ACHN (cell line): ENCODE measurements around the gene TMEM185B.
A peak's percentile ranks its signal among the peaks of the same experiment; 100 is the strongest.
"Not testable (repeated sequence)": the region's sequence is repeated elsewhere in the genome, so short reads cannot be mapped to it uniquely, and the experiment has no call there.

Experiments
- DNase-seq: peaks from one replicate; pipeline ENCODE4 v3.0.0-alpha.2; 2015
- in situ Hi-C: cut with HindIII; loops from 2 replicates; pipeline ENCODE4 v1.10.0; 2017; ENCODE audit warnings: low sequenced_read_pairs, low pct_ligation_motif_present, low pct_unique_long_range_greater_than_20kb

Gene TMEM185B

GRCh38 chr2:120221616-120222015, 1.6 kb downstream of the TMEM185B start:
- in situ Hi-C loops: no loop called here
- DNase-seq: no peak

DNA sequence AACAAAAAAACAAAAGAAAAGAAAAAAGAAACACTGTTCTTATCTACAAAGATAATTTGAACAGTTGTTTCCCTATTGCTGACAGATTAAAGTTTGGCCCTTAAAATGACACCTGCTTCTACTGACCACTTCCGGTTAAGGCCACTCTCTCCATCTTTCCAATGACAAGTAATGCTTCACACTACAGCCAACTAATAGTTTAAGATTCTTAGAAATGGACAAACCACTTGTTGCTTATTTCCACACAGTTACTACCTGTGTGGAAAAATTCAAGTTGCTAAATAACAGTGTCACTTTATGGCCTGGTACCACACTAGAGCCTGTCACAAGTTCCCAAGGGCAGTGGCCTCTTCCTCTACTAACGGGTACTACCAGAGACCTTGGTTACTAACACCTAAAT, 2.4 kb downstream of the TMEM185B start:
- no peak for DNase-seq
- in situ Hi-C loops: no loop called here

DNA sequence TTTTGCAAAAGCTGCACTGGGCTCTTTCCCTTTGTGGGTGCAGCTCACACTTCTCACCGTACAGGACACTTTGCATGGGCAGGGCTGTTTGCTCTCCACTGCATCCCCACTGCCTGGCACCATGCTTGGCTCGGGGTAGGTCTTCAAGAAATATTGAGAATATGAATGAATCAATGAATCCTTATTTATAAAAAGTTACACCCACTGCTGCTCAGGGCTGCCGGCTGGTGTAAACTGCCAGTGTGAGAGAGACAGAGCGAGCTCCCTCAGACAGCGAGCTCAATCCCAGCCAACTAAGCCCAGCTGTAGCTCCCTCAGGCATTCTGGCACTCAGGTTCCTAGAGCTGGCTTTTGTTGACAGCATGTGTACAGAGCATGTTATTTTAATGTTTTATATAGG, 3.4 kb downstream of the TMEM185B start:
- no peak for DNase-seq
- in situ Hi-C loops: no loop called here

DNA sequence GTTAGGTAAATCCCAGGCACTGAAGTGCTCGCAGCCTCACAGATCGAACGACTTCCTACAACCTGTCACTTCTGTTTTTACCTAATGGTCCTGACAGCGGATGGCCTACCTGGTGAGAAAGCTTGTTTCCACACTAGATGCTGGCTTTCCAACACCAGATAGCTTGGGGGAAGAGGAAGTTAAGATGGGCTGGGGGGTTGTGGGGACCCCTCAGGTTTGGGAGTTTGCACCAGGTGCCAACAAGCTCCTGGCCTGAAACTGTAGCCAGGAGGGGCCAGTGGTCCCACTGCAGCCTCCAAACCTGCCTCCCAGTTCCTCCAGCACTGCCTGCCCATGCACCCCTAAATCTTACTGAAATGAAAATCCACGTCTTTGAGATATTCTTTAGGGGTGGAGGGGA, 3.9 kb downstream of the TMEM185B start:
- DNase-seq: no peak
- in situ Hi-C loops: no loop called here

DNA sequence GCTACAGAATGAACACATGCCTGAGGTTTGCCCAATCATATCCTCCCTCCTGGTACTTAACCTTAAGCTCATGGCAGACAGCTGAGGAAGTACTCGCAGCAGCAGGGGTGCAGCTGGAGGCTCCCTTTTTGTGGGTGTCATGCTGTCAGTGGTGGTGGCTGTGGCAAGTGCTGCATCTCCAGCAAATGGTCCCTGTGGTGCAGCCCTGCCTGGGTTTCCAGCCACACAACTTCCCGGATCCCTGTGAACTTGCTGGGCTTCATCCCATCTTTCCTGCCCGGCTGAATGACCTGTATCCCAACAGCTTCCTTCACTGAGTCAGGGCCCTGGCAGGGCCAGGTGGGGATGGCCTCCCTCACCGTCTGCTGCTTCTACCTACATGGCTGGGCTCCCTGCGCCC, 5.0 kb downstream of the TMEM185B start:
- in situ Hi-C loops: no loop called here
- no peak for DNase-seq

- in situ Hi-C loops: no loop called here
- no peak for DNase-seq
Measured at GRCh38 chr2:120210270-120210693, 12.9 kb downstream of the TMEM185B start.

DNA sequence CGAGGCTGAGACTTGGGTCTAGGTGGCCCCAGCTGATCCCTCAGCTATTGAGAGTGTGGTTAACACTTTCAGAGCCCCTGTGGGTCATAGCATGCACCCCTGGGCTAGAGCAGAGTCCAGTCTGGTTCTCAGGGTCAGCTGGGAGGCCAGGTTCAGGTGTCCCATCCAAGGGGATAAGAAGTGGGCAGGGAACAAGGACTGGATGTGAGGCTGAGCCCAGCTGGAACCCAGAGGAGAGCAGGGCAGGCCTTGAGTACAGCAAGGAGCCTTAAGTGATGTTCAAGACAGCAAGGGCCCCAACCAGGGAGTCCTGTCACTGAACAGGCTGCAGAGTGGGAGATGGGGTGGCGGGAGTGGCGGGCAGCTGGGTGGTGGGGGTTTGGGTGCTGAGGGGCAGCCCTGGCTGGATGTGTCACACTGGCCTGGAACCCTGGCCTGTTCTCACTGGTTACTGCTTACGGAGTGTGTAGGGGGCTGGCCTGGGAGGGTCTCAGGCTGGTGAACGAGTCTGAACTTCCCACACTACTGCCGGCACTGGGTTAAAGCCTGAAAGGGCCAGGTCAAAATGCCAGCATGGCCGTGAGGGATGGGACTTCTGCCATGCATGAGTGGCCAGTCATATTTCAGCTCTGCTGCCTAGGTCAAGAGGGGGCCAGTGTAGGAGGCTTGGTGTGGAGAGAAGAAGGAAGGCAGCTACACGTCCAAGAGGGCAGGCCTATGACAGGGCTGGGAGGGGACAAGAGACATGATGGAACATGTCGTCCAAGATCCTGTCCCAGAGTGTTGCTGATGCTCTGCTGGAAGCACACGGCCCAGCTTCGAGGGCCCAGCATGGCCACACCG, 13.6 kb downstream of the TMEM185B start:
- in situ Hi-C loops: no loop called here
- DNase-seq: no peak

DNA sequence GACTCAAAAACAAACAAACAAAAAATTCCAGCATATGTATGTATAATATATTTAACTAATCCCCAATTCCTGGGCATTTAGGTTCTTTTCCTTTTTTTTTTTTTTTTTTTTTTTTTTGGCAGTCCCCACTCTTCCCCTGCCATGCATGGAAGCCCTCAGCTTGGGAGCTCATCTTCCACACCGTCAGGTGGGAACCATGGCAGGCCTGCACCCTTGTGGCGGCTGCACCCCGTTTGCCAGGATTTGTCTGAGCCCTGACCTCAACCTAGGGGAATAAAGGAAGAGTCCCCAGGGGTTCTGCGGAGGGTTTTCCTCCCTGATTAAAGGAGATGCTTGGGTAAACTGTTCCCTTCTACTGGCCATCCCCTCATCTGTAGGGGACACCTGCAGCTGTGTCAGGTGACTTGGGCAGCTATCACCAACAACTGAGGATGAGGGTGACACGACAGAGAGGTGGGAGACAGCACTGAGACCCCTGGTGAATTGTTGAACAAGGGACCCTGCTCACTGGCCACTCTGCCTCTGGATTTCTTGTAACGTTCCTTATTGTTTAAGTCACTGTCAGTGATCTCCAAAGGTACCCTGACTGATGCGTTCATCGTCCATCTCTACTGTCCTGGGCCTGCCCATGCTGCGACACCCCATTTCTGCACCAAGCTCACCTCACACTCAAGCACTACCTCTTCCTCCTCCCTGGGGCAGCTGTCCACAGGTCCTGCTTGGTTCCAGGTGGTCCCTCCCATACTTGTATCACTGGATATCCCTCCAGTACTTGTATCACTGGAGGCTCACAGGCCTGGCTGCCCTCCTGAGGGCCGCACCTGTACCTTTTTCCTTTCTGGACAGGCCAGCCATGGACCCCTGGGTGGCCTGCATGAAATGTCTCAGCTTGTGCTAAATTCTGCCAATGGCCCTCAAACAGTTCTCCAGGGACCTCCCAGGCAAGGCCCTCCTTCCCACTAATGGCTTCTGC, 14.5 kb downstream of the TMEM185B start:
- in situ Hi-C loops: no loop called here
- no peak for DNase-seq

GRCh38 chr2:120206022-120206581, 17.1 kb downstream of the TMEM185B start:
- peak; percentile 18 for DNase-seq
- in situ Hi-C loops: no loop called here

DNA sequence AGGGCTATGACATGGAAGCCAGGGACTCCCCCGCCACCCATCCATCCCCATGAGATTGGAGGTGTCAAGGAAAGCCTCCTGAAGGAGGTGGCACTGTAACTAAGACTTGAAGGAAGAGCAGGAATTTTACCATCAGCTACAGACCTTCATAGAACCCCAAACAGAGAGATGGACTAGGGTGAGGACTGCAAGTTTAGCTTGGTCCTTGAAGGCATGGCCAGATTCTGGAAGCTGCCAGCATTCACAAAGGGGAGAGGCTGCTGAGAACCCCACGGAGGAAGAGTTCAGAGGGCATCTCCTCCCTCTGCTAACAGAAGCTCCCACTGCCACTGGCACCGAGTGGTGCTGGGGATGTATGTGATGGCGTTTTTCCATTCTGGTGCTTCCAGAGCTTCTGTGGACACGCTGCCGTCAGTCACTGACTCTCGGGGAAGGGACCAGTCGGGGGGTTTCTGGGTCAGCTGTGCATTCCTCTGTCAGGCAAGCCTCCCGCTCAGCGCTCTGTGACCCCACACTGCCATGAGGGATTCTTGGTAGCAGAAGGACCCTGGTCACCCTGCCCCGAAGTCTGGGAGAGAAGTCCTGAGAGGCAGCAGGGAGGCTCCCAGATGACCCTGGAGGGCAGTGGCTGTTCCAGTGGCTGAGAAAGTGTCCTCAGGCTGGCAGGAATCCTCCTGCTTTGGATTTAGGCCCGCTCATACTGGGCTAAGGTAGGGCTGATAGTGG, 18.1 kb downstream of the TMEM185B start:
- no peak for DNase-seq
- in situ Hi-C loops: no loop called here

DNA sequence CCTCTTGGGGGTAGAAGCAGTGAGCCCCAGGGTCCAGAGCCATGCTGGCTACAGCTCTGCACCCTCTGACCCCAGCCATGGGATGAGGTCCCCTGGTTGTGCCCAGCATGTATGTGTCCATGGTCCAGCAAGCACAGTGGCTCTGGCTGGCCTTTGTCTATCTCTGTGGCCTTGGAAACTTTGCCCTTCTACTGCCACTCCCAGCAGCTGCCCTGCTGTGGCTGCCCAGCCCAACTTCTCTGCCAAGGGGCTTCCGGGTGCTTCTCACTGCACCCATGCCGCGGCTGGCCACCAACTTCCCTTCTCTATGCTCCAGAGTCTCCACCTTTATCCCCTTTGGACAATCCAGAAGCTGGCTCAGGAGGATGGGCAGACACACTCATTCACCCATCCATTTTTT, 18.8 kb downstream of the TMEM185B start:
- in situ Hi-C loops: no loop called here
- no peak for DNase-seq

DNA sequence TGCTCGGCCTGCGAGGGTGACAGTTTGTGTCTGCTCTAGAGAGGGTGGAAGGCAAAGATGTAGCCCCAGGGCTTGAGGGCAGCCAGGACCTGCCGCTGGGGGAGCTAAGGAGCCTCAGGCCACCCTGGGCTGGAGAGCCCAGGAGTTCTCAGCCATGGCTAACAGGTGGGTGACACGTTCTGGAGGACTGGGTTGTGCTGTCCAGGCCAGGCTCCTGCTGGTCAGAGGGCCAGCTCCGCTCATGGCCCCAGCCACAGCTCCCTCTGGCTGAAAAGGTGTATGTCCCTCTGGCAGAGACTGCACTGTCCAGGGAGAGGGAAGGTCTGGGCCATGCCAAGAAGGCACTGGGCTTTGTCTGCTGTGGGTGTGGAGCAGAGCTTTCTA, 19.2 kb downstream of the TMEM185B start:
- no peak for DNase-seq
- in situ Hi-C loops: no loop called here

DNA sequence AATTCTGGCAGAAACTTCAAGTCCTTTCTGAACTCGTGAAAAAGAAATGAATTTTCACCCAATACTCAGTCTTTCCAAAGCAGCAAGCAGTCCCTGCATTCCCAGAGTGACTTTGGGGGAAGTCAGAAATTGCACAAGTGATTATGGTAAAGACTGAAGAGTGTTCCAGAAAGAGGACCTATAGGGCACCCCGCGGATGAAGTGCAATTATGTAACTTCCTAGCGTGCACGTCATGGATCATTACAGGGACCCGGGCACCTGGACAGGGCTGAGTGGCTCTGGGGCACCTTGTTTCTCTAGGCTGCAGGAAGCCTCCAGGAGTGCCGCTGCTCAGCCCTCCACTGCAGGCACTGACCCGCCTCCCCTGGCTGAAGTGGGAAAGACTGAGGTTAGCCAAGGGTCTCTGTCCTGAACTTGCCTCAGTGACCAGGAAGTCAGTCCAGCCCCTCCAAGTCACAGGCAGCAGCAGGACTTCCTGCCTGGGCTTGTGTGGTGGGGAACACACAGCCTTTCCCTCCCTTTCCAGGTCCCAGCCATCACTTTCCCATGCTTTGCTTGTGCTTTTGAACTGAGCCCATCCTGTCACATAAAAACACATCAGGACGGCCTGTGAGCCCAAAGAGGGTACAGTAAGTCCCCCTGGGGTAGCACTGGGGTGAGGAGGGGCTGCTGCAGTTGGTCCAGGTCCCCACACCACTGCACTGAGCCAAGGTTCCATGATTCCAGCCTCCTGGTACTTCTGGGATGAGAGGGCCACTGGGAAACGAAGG, 19.8 kb downstream of the TMEM185B start:
- no peak for DNase-seq
- in situ Hi-C loops: no loop called here

- DNase-seq, in situ Hi-C loops: not testable (repeated sequence)
Measured at GRCh38 chr2:120199817-120200459, 23.3 kb downstream of the TMEM185B start.

- DNase-seq: no peak
- in situ Hi-C loops: no loop called here
Measured at GRCh38 chr2:120195553-120195952, 27.6 kb downstream of the TMEM185B start.

DNA sequence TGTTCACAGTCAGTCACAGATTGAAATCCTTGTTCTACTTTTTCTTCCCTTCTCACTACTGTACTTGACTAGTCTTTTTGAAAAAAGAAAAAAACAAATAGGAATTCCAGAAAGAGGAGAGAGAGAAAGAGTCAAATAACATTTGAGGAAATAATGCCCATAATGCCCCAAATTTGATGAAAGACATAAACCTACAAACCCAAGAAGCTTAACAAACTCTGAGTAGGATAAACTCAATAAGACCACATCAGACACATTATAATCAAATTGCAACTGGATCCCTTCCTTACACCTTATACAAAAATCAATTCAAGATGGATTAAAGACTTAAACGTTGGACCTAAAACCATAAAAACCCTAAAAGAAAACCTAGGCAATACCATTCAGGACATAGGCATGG, 30.9 kb downstream of the TMEM185B start:
- in situ Hi-C loops: no loop called here
- DNase-seq: no peak

GRCh38 chr2:120189189-120189588, 34.0 kb downstream of the TMEM185B start:
- DNase-seq: no peak
- in situ Hi-C loops: no loop called here
